HAP-1 (cell line): ENCODE results near the gene DDAH1.

Experiments
- DNase-seq, 2 experiments: peaks; one replicate each; pipeline ENCODE4 v3.0.0-alpha.2; 2016 to 2020; ENCODE audit warnings: low spot score in 2 of 2
- H3K27me3 ChIP-seq: fragments of 250-450 bp; sonication (Bioruptor Pico); 2 replicates; pipeline ENCODE4 v1.5.1; 2020; ENCODE audit warnings: low read depth, mild to moderate bottlenecking, moderate library complexity
- H3K36me3 ChIP-seq: fragments of 250-450 bp; sonication (Bioruptor Pico); replicated peaks from 2 replicates; pipeline ENCODE4 v1.5.1; 2020; ENCODE audit warnings: mild to moderate bottlenecking
- H3K4me1 ChIP-seq: fragments of 250-450 bp; sonication (Bioruptor Pico); 2 replicates; pipeline ENCODE4 v1.5.1; 2020; ENCODE audit warnings: mild to moderate bottlenecking
- H3K4me3 ChIP-seq: fragments of 250-450 bp; sonication (Bioruptor Pico); 2 replicates; pipeline ENCODE4 v1.5.1; 2020; ENCODE audit warnings: mild to moderate bottlenecking, moderate library complexity
- H3K9me3 ChIP-seq: fragments of 250-450 bp; sonication (Bioruptor Pico); 2 replicates; pipeline ENCODE4 v1.5.1; 2020; ENCODE audit warnings: mild to moderate bottlenecking, moderate library complexity
- in situ Hi-C: fragments of 300-500 bp; cut with MboI; formaldehyde crosslinking; loops from 3 replicates; pipeline ENCODE4 v1.14.3; 2020; ENCODE audit warnings: low sequenced_read_pairs, inconsistent platforms, mixed read lengths

DDAH1 gene

GRCh38 chr1:85275701-85276214 lies 189.2 kb downstream of the DDAH1 start:
- in situ Hi-C loops, result no loop called here
- H3K4me1 ChIP-seq, result peaks cover 18% of the 10 kb centered on the region
- H3K27me3 ChIP-seq, result no peaks in the 10 kb centered on the region
- no peak for DNase-seq
- H3K9me3 ChIP-seq, result no peaks in the 10 kb centered on the region
- peak overlapping the region; percentile 94 for H3K4me3 ChIP-seq
- peaks cover 4% of the 10 kb centered on the region for H3K36me3 ChIP-seq

GRCh38 chr1:85274969-85275453 lies 189.9 kb downstream of the DDAH1 start:
- H3K9me3 ChIP-seq, result no peaks in the 10 kb centered on the region
- peak overlapping the region; percentile 94 for H3K4me3 ChIP-seq
- H3K36me3 ChIP-seq, result peaks cover 9% of the 10 kb centered on the region
- peaks cover 18% of the 10 kb centered on the region for H3K4me1 ChIP-seq
- H3K27me3 ChIP-seq, result no peaks in the 10 kb centered on the region
- in situ Hi-C loops, result no loop called here
- DNase-seq, result peak in 1 of 2 experiments; percentile 40

- Histone ChIP-seq H3K27me3 (no peaks in the 10 kb centered on the region), H3K4me1 (peaks cover 18% of the 10 kb centered on the region), H3K36me3 (peaks cover 20% of the 10 kb centered on the region), H3K4me3 (no peak overlapping the region), H3K9me3 (no peaks in the 10 kb centered on the region)
- in situ Hi-C loops, result no loop called here
- DNase-seq, result no peak
Observed at GRCh38 chr1:85273397-85273796, 191.6 kb downstream of the DDAH1 start.

GRCh38 chr1:85268801-85269585 lies 196.0 kb downstream of the DDAH1 start:
- peaks cover 27% of the 10 kb centered on the region for H3K36me3 ChIP-seq
- no peak overlapping the region for H3K4me3 ChIP-seq
- no peak for DNase-seq
- H3K27me3 ChIP-seq, result no peaks in the 10 kb centered on the region
- no peaks in the 10 kb centered on the region for H3K9me3 ChIP-seq
- in situ Hi-C loops, result no loop called here
- H3K4me1 ChIP-seq, result no peaks in the 10 kb centered on the region; the same call in 1 of the 2 replicates
